GM18505 (cell line): ENCODE results near the gene RAP1GAP.

Source experiments
- ATAC-seq: cut with Tn5 transposase; IDR thresholded peaks from one replicate; pipeline ENCODE4 v1.9.1; 2021; ENCODE audit not compliant: unreplicated experiment
- POLR2A ChIP-seq: IDR thresholded peaks from 4 replicates; pipeline ENCODE4 v1.6.1; 2011; ENCODE audit warnings: borderline replicate concordance; ENCODE audit not compliant: insufficient read depth, insufficient read length; ENCODE audit errors: extremely low read depth

Gene RAP1GAP

GRCh38 chr1:21565285-21565684 is 103.9 kb downstream of the RAP1GAP start:
- no peak for TF ChIP-seq POLR2A
- ATAC-seq = no peak

DNA sequence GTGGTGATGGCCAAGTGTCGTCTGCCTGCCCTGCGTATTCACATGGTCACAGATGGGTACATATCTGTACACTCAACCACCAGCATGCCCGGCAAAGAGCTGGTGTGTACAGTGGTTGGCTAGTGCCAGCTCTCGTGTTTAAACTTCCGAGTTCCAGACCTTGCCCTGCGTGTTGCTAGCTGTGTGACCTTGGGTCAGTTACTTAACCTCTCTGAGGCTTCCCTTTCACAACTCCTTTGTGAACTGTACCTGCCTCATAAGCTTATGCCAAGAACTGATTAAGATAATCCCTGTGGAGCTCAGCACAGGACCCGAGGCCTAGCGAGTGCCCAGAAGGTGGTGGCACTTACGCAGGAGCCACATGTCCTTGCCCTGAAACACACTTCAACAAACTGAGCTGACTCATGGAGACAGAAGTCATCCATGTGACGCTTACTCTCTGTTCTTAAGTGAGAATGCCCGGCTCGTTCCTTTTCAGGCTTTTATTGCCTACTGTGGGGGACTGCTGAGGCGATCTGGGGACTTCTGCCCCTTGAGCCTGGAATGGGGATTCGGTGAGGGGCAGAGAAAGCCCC is 104.5 kb downstream of the RAP1GAP start:
- ATAC-seq = no peak
- no peak for TF ChIP-seq POLR2A

GRCh38 chr1:21563971-21564370 is 105.2 kb downstream of the RAP1GAP start:
- TF ChIP-seq POLR2A = no peak
- no peak for ATAC-seq

DNA sequence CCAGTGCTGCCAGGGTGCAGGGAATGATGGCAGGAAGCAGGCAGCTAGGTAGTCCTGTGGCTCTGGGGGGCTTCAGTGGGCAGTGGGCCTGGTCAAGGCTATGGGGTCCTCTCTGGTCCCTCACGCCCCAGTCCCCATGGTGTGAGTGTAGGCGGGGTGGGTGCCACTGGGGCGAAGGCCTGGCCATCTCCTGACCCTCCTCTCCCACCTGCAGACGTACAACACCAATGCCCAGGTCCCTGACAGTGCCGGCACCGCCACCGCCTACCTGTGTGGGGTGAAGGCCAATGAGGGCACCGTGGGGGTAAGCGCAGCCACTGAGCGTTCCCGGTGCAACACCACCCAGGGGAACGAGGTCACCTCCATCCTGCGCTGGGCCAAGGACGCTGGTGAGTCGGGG is 106.3 kb downstream of the RAP1GAP start:
- no peak for ATAC-seq
- TF ChIP-seq POLR2A = no peak

DNA sequence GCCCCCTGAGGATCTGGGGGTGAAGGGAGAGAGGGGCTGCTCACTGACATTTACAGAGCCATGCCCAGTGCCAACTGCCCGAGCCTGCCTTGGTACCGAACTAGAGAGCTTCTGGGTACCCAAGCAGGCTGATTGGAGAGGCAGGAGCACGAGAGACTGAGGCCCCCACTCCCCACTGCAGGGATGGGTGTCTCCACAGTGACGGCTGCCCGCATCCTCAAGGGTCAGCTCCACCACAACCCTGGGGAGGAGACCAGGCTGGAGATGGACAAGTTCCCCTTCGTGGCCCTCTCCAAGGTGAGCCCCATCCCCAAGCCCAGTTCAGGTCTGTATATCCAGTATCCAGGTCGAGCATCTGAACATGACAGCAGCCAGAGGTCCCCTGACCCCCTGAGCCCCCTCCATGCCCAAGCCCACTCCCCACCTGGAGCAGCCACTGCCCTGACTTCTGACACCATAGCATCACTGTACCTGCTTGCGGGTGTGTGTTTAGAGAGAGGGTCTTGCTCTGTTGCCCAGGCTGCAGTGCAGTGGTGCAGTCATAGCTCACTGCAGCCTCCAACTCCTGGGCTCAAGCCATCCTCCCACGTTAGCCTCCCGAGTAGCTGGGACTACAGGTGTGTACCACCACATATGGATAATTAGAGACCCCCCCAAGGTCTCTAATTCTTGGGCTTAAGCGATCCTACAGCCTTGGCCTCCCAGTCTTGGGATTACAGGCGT is 108.1 kb downstream of the RAP1GAP start:
- TF ChIP-seq POLR2A = no peak
- no peak for ATAC-seq

- no peak for TF ChIP-seq POLR2A
- ATAC-seq = no peak
Measured at GRCh38 chr1:21559788-21560567, 109.2 kb downstream of the RAP1GAP start.

- no peak for TF ChIP-seq POLR2A
- no peak for ATAC-seq
Measured at GRCh38 chr1:21553116-21553926, 115.8 kb downstream of the RAP1GAP start.

DNA sequence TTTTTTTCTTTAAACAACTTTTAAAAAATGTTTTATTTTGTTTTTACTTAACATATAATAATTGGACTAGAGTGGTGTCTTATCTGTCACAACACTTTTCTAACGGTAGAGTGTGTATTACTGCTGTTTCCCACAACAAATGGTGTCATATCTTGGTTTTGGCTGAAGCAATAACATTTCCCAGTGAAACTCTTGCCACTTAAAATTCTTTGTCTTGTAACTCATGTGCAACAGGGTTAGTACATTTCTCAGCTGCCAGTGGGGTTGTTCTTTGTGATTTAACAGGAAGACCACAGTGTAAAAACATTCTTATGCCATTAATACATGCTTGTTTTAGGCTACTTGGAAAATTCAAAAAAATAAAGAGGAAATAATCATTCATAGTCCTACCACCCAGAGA is 116.4 kb downstream of the RAP1GAP start:
- no peak for TF ChIP-seq POLR2A
- ATAC-seq = no peak

- no peak for ATAC-seq
- TF ChIP-seq POLR2A = no peak
Measured at GRCh38 chr1:21550866-21551475, 118.2 kb downstream of the RAP1GAP start.

DNA sequence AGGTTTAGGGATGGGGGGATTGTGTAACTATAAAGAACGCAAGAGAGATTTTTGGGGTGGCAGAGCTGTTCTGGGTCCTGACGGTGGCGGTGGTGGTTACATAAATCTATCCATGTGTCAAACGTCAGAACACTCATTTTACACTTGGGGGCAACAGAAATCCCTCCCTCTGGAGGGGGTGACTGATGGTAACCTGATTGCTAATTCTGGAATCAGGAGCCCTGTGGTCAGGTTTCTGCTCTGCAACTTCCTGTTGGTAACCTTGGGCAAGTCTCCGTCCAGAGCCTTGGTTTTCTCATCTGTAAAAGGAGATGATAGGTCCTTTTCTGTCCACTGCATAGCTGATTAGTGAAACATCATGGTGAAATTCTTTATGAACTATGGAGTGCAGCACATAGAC is 119.1 kb downstream of the RAP1GAP start:
- ATAC-seq = no peak
- TF ChIP-seq POLR2A = no peak

GRCh38 chr1:21547876-21548275 is 121.3 kb downstream of the RAP1GAP start:
- no peak for ATAC-seq
- no peak for TF ChIP-seq POLR2A
